Stimulated activated naive B cell treated with anti-CD40 and anti-IgM and Interleukin-4, amounts not matched to agents 10 μg/mL and 1 μg/mL and 100 μg/mL, for 72 hours (primary cell): ENCODE results near the gene GNG11.
"Not testable (repeated sequence)": the region's sequence is repeated elsewhere in the genome, so short reads cannot be mapped to it uniquely, and the experiment has no call there.

Experiments used
- ATAC-seq, 2 donors: fragments of 150-1000 bp; cut with Tn5 transposase; replicated peaks; 2 replicates each; pipeline ENCODE4 v1.10.0; 2021; ENCODE audit warnings: moderate library complexity in 1 of 2
- DNase-seq: peaks from one replicate; pipeline ENCODE4 v3.0.0; 2021
- H3K27ac Mint-ChIP-seq: one replicate; pipeline ENCODE4 v1.8.0; 2022; ENCODE audit warnings: mild to moderate bottlenecking, mixed read lengths
- H3K27me3 Mint-ChIP-seq, 2 donors: one replicate each; pipeline ENCODE4 v1.8.0; 2022; ENCODE audit warnings: mixed read lengths in 2 of 2
- H3K36me3 Mint-ChIP-seq, 2 donors: one replicate each; pipeline ENCODE4 v1.8.0; 2022; ENCODE audit warnings: mixed read lengths in 2 of 2, mild to moderate bottlenecking in 1 of 2
- H3K4me1 Mint-ChIP-seq, 2 donors: one replicate each; pipeline ENCODE4 v1.8.0; 2022; ENCODE audit warnings: mixed read lengths in 2 of 2, mild to moderate bottlenecking in 1 of 2
- H3K4me3 Mint-ChIP-seq, 2 donors: one replicate each; pipeline ENCODE4 v1.8.0; 2022; ENCODE audit warnings: mild to moderate bottlenecking in 2 of 2, mixed read lengths in 2 of 2, moderate library complexity in 1 of 2
- H3K9me3 Mint-ChIP-seq, 2 donors: one replicate each; pipeline ENCODE4 v1.8.0; 2022; ENCODE audit warnings: mixed read lengths in 2 of 2, mild to moderate bottlenecking in 1 of 2

Gene GNG11

DNA sequence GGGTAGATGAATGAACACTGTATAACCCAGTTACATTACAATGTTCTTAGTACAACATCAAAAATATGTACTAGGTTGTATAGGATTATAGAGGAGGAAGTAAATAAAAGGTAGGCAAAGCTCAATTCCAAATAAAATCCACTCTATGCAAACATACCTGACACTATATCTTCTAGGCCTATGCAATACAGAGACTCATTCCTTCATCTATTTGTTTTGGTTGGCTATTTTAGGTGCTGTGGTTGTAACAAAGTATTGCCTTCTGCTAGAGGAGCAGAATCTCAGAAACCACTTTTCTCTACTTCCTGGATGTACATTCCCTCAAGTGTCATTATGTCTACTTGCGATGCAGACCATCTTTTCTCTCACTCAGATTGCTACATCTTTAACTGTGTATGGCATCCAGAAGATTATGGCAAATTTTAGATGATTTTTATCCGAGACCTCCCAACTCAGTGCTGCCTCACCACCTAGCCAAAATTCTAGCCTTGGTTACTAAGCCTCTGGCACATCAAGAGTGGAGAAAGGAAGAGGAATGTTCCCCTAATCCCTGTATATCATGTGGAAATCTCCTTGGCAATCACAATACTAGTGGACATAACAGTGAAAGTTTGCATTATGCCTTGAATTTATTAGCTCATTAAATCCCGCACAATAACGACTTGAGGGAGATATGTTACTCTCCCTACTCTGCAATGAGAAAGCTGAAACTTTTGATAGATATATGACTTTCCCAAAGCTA is 25.5 kb upstream of the GNG11 start:
- no peak for ATAC-seq
- Mint-ChIP-seq H3K36me3 (no peaks in the 10 kb centered on the region), H3K27ac (no peak overlapping the region), H3K27me3 (peaks cover 32 to 52% of the 10 kb centered on the region in 2 donors), H3K4me1 (peaks cover 0 to 7% of the 10 kb centered on the region in 2 donors), H3K4me3 (no peak overlapping the region), H3K9me3 (no peaks in the 10 kb centered on the region)
- DNase-seq, result no peak

GRCh38 chr7:93897680-93898079 is 23.9 kb upstream of the GNG11 start:
- ATAC-seq, result no peak
- no peaks in the 10 kb centered on the region for H3K9me3 Mint-ChIP-seq
- no peaks in the 10 kb centered on the region for H3K36me3 Mint-ChIP-seq
- peaks cover 28 to 37% of the 10 kb centered on the region in 2 donors for H3K27me3 Mint-ChIP-seq
- no peak overlapping the region for H3K27ac Mint-ChIP-seq
- no peak for DNase-seq
- no peak overlapping the region for H3K4me3 Mint-ChIP-seq
- H3K4me1 Mint-ChIP-seq, result peaks cover 0 to 7% of the 10 kb centered on the region in 2 donors

- no peaks in the 10 kb centered on the region for H3K4me1 Mint-ChIP-seq
- H3K4me3 Mint-ChIP-seq, result no peak overlapping the region
- ATAC-seq (no peak), DNase-seq (no peak)
- peaks cover 18 to 29% of the 10 kb centered on the region in 2 donors for H3K27me3 Mint-ChIP-seq
- no peaks in the 10 kb centered on the region for H3K9me3 Mint-ChIP-seq
- no peak overlapping the region for H3K27ac Mint-ChIP-seq
- no peaks in the 10 kb centered on the region for H3K36me3 Mint-ChIP-seq
These were observed 18.6 kb upstream of the GNG11 start for GRCh38 chr7:93902777-93903423.

DNA sequence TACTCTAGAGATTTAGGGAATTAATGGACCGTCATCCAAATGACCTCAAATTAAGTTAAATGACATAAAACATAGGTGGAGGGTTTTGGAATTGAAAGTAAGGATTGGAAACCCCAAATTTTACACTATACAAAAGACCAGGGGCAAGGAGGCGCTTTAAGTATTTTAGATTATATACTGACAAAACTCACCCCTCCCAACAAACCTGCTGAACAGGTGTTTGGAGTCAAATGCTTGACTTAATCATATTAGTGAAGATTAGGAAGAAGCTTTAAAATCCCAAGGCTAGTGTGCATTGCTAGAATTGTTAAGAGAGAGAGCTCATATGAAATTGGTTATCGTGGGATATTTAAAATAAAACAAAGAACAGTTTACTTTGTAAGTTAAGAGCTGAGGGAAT is 15.3 kb upstream of the GNG11 start, which contains the start of gene GNGT1:
Gene GNGT1, plus strand, starts transcription at position 301 of the 400 bp plus-strand sequence. CDS start 180 bp downstream, outside the sequence.
- no peak within 1 kb of the TSS for H3K27ac Mint-ChIP-seq
- H3K36me3 Mint-ChIP-seq, result no peaks in the 10 kb centered on the region
- ATAC-seq, result no peak

DNA sequence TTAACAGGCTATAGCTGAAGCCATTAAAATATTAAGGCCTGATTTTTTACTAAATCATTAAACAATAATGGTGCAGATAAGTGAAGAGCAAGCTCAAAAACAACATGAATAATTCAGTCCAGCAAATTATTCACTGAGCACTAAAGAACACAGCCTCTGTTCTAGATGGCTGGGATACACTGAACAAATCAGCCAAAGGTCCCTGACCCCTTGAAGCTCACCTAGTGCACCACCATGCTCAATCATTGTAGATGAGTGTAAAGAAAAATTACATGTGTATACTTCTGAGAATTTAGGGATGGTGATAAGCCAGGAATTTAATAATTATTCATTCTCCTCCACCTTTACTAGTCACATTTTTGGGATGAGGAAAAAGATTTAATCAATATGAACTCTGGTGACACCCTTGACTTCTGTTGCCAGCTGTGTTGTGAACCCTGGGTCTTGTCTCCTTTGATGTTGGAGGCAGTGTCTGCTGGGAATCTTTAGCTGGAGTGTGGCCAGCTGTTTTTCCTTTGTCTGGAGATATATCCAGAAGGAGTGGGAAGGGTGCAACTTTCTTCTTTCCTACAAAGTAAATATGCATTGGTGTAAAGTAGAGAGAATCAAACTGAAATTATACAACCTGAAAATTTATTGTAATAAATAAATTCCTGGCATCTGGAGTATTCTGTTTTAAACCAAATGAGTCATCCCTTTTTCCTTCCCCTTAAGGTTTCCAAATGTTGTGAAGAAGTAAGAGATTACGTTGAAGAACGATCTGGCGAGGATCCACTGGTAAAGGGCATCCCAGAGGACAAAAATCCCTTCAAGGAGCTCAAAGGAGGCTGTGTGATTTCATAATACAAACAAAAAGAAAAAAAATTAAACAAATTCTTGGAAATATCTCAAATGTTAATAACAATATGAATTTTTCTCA is 11.2 kb upstream of the GNG11 start:
- Mint-ChIP-seq H3K9me3 (no peaks in the 10 kb centered on the region), H3K27ac (no peak overlapping the region), H3K4me3 (no peak overlapping the region), H3K4me1 (no peaks in the 10 kb centered on the region), H3K27me3 (peaks cover 6 to 13% of the 10 kb centered on the region in 2 donors), H3K36me3 (no peaks in the 10 kb centered on the region)
- DNase-seq, result no peak
- ATAC-seq, result no peak

More for the DNA sequence above, 15.3 kb upstream of the GNG11 start, which contains the start of gene GNGT1:
- no peaks in the 10 kb centered on the region for H3K4me1 Mint-ChIP-seq
- no peaks in the 10 kb centered on the region for H3K9me3 Mint-ChIP-seq
- no peak within 1 kb of the TSS for H3K4me3 Mint-ChIP-seq
- DNase-seq, result no peak
- peaks cover 8 to 12% of the 10 kb centered on the region in 2 donors for H3K27me3 Mint-ChIP-seq

DNA sequence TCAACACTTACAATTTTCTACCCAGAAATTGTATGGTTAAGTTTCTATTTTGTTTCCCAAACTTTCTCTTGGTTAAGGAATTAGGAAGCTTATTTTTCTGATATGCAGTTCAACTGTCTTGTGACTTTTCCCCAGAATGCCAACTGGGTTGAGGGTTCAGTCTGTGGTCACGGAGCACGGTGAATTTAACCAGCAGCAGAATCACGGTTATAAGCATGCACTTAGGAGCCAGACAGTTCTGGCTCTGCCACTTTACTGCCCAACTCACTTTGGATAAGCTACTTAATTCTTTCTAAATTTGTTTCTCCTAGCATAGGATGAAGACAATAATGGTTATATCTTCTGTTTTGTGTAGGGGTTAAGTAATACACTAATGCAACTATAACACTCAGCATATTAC is 10.3 kb upstream of the GNG11 start:
- ATAC-seq, H3K36me3 Mint-ChIP-seq, DNase-seq, H3K4me1 Mint-ChIP-seq, H3K9me3 Mint-ChIP-seq, H3K4me3 Mint-ChIP-seq, H3K27ac Mint-ChIP-seq: not testable (repeated sequence)
- H3K27me3 Mint-ChIP-seq, result peaks cover 6 to 13% of the 10 kb centered on the region in 2 donors

DNA sequence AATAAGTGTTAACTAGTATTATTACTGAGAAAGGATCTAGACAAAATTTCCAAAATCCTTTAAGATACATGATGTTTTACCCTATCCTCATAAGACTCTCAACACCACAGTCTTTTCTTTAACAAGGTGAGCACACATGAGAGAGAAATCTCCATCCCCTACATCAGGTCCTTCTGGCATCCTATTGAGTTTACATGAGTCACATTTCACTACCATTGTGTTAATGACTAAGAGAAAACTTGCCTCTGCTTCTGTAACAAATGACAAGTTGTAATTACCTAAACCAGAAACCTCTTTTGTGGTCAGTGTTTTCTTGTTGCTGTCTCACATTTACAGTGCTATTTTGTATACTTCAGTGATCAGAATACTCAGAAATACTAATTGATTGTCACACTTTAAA is 9.9 kb upstream of the GNG11 start:
- ATAC-seq, H3K36me3 Mint-ChIP-seq, H3K4me3 Mint-ChIP-seq, H3K9me3 Mint-ChIP-seq, H3K27ac Mint-ChIP-seq, H3K4me1 Mint-ChIP-seq, DNase-seq: not testable (repeated sequence)
- peaks cover 6 to 13% of the 10 kb centered on the region in 2 donors for H3K27me3 Mint-ChIP-seq

- DNase-seq (no peak), ATAC-seq (peak in 1 of 2 donors; percentile 29)
- no peak overlapping the region for H3K27ac Mint-ChIP-seq
- H3K4me1 Mint-ChIP-seq, result no peaks in the 10 kb centered on the region
- no peak overlapping the region for H3K4me3 Mint-ChIP-seq
- H3K36me3 Mint-ChIP-seq, result no peaks in the 10 kb centered on the region
- H3K9me3 Mint-ChIP-seq, result no peaks in the 10 kb centered on the region
- H3K27me3 Mint-ChIP-seq, result peaks cover 1 to 10% of the 10 kb centered on the region in 2 donors
These were observed 8.3 kb upstream of the GNG11 start for GRCh38 chr7:93913197-93913596.

DNA sequence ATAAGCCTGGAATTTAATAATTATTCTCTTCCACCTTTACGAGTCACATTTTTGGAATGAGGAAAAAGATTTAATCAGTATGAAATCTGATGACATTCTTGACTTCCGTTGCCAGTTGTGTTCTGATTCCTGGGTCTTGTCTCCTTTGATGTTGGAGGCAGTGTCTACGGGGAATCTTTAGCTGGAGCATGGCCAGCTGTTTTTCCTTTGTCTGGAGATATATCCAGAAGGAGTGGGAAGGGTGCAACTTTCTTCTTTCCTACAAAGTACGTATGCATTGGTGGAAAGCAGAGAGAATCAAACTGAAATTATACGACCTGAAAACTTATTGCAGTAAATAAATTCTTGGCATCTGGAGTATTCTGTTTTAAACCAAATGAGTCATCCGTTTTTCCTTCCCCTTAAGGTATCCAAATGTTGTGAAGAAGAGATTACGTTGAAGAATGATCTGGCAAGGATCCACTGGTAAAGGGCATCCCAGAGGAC is 6.9 kb upstream of the GNG11 start:
- Mint-ChIP-seq H3K4me1 (no peaks in the 10 kb centered on the region), H3K27me3 (peaks cover 0 to 9% of the 10 kb centered on the region in 2 donors), H3K27ac (no peak overlapping the region), H3K4me3 (no peak overlapping the region), H3K36me3 (no peaks in the 10 kb centered on the region), H3K9me3 (no peaks in the 10 kb centered on the region)
- DNase-seq, result no peak
- ATAC-seq, result no peak

GRCh38 chr7:93915206-93915842 is 6.2 kb upstream of the GNG11 start:
- not testable (repeated sequence) for H3K27me3 Mint-ChIP-seq, H3K4me3 Mint-ChIP-seq, H3K36me3 Mint-ChIP-seq, H3K4me1 Mint-ChIP-seq, H3K9me3 Mint-ChIP-seq, ATAC-seq, H3K27ac Mint-ChIP-seq, DNase-seq

DNA sequence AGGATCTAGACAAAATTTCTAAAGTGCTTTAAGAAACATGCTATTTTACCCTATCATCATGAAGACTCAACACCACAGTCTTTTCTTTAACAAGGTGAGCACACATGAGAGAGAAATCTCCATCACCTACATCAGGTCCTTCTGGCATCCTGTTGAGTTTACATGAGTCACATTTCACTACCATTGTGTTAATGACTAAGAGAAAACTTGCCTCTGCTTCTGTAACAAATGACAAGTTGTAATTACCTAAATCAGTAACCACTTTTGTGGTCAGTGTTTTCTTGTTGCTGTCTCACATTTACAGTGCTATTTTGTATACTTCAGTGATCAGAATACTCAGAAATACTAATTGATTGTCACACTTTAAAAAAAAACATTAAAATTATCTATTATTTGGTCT is 5.6 kb upstream of the GNG11 start:
- not testable (repeated sequence) for H3K27me3 Mint-ChIP-seq, H3K4me1 Mint-ChIP-seq, H3K4me3 Mint-ChIP-seq, ATAC-seq, H3K27ac Mint-ChIP-seq, H3K36me3 Mint-ChIP-seq, DNase-seq, H3K9me3 Mint-ChIP-seq

DNA sequence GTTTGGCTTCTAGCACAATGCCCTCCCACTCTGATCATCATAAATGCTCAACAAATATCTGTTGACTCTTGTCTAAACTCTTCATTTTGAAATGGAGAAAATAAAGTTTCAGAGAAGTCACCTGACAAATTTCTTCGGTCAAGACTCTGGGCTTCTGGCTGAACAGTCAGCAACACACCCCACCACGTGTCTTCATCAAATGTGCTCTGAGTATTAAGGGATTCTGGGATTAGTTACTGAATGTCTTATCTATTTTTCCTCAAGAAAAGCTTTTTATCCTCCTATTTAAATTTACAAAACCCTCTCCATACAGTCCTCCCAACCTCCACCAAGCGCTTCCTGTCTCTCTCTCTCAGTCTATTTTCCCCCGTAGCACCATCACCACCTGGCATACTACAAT is 5.2 kb upstream of the GNG11 start:
- not testable (repeated sequence) for ATAC-seq, H3K4me3 Mint-ChIP-seq, H3K9me3 Mint-ChIP-seq, H3K36me3 Mint-ChIP-seq, DNase-seq, H3K27ac Mint-ChIP-seq, H3K4me1 Mint-ChIP-seq
- H3K27me3 Mint-ChIP-seq, result peaks cover 0 to 13% of the 10 kb centered on the region in 2 donors

- H3K4me1 Mint-ChIP-seq, result peaks cover 0 to 13% of the 10 kb centered on the region in 2 donors
- no peak for ATAC-seq
- no peak for DNase-seq
- H3K27ac Mint-ChIP-seq, result no peak overlapping the region
- no peaks in the 10 kb centered on the region for H3K36me3 Mint-ChIP-seq
- no peaks in the 10 kb centered on the region for H3K9me3 Mint-ChIP-seq
- peaks cover 0 to 8% of the 10 kb centered on the region in 2 donors for H3K27me3 Mint-ChIP-seq
- peak overlapping the region in 1 of 2 donors; percentile 90 for H3K4me3 Mint-ChIP-seq
These were observed 896 bp upstream of the GNG11 start for GRCh38 chr7:93920496-93921182.
